ENCODE measurements around the gene TUBA3C. TPM values are rescaled to one million over a fixed set of nuclear protein-coding genes. Genes with fewer than 3 reads are reported as not detected.

TUBA3C gene
- total RNA-seq, 6 donors from 2014 or later, result not detected

DNA sequence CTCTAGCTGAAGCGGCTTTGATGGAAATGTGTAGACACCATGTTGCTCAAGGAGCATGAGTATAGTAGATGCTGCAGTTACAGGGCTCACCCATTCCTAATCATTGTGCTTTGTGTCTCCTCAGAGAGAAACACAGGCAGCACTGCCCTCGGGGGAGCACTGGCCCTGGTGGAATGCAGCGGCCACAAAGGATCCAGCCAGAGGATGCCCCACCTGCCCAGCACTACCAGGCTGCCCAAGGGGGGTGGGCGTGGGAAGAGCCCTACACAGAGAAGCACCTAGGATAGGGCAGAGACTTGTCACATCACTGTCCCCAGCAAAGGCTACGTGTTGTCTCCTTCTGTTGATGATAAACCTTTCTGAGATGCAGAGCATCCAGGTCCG is 9.0 kb downstream of the TUBA3C start:
- no peak overlapping the region for H3K4me3 ChIP-seq
- H3K27ac ChIP-seq, result no peak overlapping the region
- TF ChIP-seq, protein P1, sequence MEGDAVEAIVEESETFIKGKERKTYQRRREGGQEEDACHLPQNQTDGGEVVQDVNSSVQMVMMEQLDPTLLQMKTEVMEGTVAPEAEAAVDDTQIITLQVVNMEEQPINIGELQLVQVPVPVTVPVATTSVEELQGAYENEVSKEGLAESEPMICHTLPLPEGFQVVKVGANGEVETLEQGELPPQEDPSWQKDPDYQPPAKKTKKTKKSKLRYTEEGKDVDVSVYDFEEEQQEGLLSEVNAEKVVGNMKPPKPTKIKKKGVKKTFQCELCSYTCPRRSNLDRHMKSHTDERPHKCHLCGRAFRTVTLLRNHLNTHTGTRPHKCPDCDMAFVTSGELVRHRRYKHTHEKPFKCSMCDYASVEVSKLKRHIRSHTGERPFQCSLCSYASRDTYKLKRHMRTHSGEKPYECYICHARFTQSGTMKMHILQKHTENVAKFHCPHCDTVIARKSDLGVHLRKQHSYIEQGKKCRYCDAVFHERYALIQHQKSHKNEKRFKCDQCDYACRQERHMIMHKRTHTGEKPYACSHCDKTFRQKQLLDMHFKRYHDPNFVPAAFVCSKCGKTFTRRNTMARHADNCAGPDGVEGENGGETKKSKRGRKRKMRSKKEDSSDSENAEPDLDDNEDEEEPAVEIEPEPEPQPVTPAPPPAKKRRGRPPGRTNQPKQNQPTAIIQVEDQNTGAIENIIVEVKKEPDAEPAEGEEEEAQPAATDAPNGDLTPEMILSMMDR (IDR thresholded peaks at IDR 0.05), result no peak
- TF ChIP-seq POLR2A (IDR thresholded peaks at IDR 0.05), result no peak
- no peak for TF ChIP-seq EP300 (IDR thresholded peaks at IDR 0.05)
- no peak for TF ChIP-seq POLR2AphosphoS5 (IDR thresholded peaks at IDR 0.05)
- ATAC-seq (ENCODE audit: low FRiP score in 2 of 2) (peak in 1 of 2 donors; percentile 23), DNase-seq (no peak)
- 70 to 78% methylated on average over 5 to 6 of the region's 6 CpGs for WGBS, 2 donors
- peaks cover 0 to 6% (median 0%) of the 10 kb centered on the region in 4 donors for H3K9me3 ChIP-seq
- H3K36me3 ChIP-seq, result no peaks in the 10 kb centered on the region
- H3K27me3 ChIP-seq, result no peaks in the 10 kb centered on the region
- H3K4me1 ChIP-seq, result no peaks in the 10 kb centered on the region

DNA sequence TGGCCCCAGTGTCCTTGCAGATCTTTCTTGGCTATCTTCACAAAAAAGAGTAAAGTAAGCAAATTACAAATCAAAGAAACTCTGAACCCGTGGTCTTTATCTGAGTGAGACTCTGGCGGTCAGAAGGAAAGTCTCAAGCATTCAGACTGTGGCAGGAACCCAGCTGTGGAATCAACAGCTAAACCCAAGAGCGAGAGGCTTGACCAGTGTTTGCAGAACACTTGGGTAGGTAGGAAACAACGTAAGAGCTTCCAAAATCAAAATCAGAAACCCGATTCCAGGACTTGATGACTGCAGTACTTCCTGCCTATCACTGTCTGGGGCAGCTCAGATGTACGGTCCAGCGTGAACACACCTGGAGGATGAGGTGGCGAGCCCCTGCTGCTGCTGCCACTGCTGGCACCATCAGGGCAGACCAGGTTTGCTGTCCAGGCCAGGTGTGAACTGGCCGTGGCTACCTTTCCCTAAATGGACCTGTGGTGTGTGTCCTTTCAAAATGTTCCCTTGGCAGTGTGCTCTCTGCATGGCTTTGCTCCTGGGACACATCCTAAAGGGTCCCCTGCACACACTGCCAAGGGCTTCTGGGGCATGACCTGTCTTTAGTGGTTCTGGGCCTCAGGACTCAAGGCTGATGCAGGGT is 9.5 kb downstream of the TUBA3C start:
- TF ChIP-seq POLR2AphosphoS5 (IDR thresholded peaks at IDR 0.05) (no peak), EP300 (IDR thresholded peaks at IDR 0.05) (no peak), POLR2A (IDR thresholded peaks at IDR 0.05) (no peak)
- TF ChIP-seq, protein P1 (IDR thresholded peaks at IDR 0.05), result no peak
- no peak for DNase-seq
- no peak overlapping the region for H3K27ac ChIP-seq
- no peaks in the 10 kb centered on the region for H3K4me1 ChIP-seq
- no peaks in the 10 kb centered on the region for H3K36me3 ChIP-seq
- peaks cover 0 to 3% (median 0%) of the 10 kb centered on the region in 4 donors for H3K9me3 ChIP-seq
- 53 to 70% methylated on average over 5 to 9 of the region's 9 CpGs for WGBS, 2 donors
- peak; percentile 12 to 26 for ATAC-seq (ENCODE audit: low FRiP score in 2 of 2)
- no peaks in the 10 kb centered on the region for H3K27me3 ChIP-seq
- H3K4me3 ChIP-seq, result no peak overlapping the region

DNA sequence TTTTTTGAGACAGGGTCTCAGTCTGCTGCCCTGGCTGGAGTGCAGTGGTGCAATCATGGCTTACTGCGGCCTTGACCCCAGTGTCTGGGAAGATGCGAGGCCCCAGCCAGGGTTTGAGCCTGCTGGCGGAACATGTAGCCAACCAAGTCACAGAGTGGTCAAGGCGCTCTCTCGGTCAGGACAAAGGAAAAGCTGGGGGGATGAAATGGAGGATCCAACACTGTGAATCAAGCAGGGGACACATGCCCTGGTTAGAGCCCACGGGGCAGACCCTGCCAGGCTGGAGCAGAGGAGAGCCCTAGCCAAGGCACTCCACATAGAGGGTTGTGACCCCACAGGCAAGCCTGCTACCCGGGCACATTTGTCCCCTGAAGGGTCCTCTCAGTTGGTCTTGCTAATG is 10.1 kb downstream of the TUBA3C start:
- TF ChIP-seq POLR2A (IDR thresholded peaks at IDR 0.05) (no peak), EP300 (IDR thresholded peaks at IDR 0.05) (no peak), POLR2AphosphoS5 (IDR thresholded peaks at IDR 0.05) (no peak)
- TF ChIP-seq, protein P1 (IDR thresholded peaks at IDR 0.05), result no peak
- ATAC-seq (ENCODE audit: low FRiP score in 2 of 2), result peak in 1 of 2 donors; percentile 14
- Histone ChIP-seq H3K4me3 (no peak overlapping the region), H3K9me3 (no peaks in the 10 kb centered on the region), H3K27ac (no peak overlapping the region), H3K27me3 (no peaks in the 10 kb centered on the region), H3K4me1 (no peaks in the 10 kb centered on the region), H3K36me3 (no peaks in the 10 kb centered on the region)
- 82 to 87% methylated on average over 7 of the region's 7 CpGs for WGBS, 2 donors
- DNase-seq, result no peak

DNA sequence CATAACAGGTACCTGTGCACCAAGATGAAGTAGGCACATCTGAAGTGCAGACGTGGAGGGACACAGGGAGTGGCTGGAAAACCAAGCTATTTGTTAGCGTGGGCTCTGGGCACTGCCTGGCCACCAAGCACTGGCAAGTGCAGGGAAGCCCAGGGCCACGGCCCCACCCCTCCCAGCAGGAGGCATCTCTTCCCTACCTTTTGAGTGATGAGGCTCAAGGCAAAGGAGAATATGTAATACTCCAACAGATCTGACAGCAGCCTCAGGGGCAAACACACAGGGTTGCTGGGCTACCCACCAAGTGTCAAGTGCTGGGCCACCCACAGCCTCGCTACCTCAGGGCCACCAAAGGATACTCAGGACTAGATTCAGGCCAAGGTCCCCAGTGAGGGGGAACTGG is 11.6 kb downstream of the TUBA3C start:
- H3K4me1 ChIP-seq, result no peaks in the 10 kb centered on the region
- no peak overlapping the region for H3K27ac ChIP-seq
- ATAC-seq (ENCODE audit: low FRiP score in 2 of 2), result no peak
- TF ChIP-seq, protein P1 (IDR thresholded peaks at IDR 0.05), result no peak
- TF ChIP-seq POLR2AphosphoS5 (IDR thresholded peaks at IDR 0.05) (no peak), EP300 (IDR thresholded peaks at IDR 0.05) (no peak), POLR2A (IDR thresholded peaks at IDR 0.05) (no peak)
- no peaks in the 10 kb centered on the region for H3K36me3 ChIP-seq
- no peaks in the 10 kb centered on the region for H3K9me3 ChIP-seq
- no peaks in the 10 kb centered on the region for H3K27me3 ChIP-seq
- no peak overlapping the region for H3K4me3 ChIP-seq
- WGBS, 2 donors, result 59 to 73% methylated on average over 3 to 4 of the region's 4 CpGs
- DNase-seq, result no peak

DNA sequence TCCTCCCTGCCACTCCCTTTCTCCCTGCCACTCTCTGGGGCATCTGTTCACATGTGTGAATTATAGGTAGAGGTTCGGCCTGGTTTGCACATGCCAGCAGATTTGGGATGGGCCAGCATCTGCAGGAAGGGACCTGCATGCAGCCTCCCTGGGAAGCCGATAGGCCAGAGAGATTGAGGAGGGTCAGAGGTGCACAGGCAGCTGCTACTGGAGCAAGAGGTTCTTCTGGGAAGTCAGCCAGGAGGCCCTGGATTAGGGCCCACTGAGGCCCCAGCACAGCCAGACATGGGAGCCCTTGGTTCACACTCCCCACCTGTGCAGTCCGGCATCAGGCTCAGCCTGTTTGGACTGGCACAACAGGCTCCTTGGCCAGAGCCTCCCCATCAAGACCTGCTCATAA is 12.1 kb downstream of the TUBA3C start:
- no peak overlapping the region for H3K4me3 ChIP-seq
- ATAC-seq (ENCODE audit: low FRiP score in 2 of 2) (no peak), DNase-seq (no peak)
- H3K27ac ChIP-seq, result no peak overlapping the region
- no peak for TF ChIP-seq POLR2AphosphoS5 (IDR thresholded peaks at IDR 0.05)
- no peak for TF ChIP-seq POLR2A (IDR thresholded peaks at IDR 0.05)
- TF ChIP-seq EP300 (IDR thresholded peaks at IDR 0.05), result no peak
- TF ChIP-seq, protein P1 (IDR thresholded peaks at IDR 0.05), result no peak
- H3K36me3 ChIP-seq, result no peaks in the 10 kb centered on the region
- H3K27me3 ChIP-seq, result no peaks in the 10 kb centered on the region
- 88 to 93% methylated on average over 2 to 3 of the region's 3 CpGs for WGBS, 2 donors
- no peaks in the 10 kb centered on the region for H3K4me1 ChIP-seq
- H3K9me3 ChIP-seq, result peaks cover 0 to 3% (median 0%) of the 10 kb centered on the region in 4 donors

All from upper lobe of left lung (tissue), 6 donors.